Myocyte (in vitro differentiated cells): Measurements from ENCODE around the gene NUDT3. TPM values are rescaled to one million over a fixed set of nuclear protein-coding genes. Genes with fewer than 3 reads are reported as not detected.
"Not testable (repeated sequence)": the region's sequence is repeated elsewhere in the genome, so short reads cannot be mapped to it uniquely, and the experiment has no call there.

Source experiments
- DNase-seq: peaks from one replicate; pipeline ENCODE4 v3.0.0-alpha.2; 2012; ENCODE audit warnings: low read depth
- polyA plus RNA-seq: library from polyadenylated mRNA; unstranded; fragments of >200 nt; gene quantifications from one replicate; pipeline ENCODE4 v1.2.1, GENCODE V29; 2012; ENCODE audit warnings: missing spikeins
- total RNA-seq: library from RNA; depleted of rRNA; stranded (reverse); fragments of >200 nt; gene quantifications from 2 replicates; pipeline ENCODE4 v1.2.3, GENCODE V29; 2014

NUDT3 gene
- total RNA-seq, result 39.6 and 45.9 TPM in 2 replicates
- polyA plus RNA-seq, result 8.9 TPM

- DNase-seq, result peak; percentile 94
These were observed at the start of gene NUDT3 for GRCh38 chr6:34392497-34393190. TSS of gene NUDT3 (minus strand) at chr6:34392669. CDS start at chr6:34392362, 307 bp downstream.

- no peak for DNase-seq
These were observed 49.1 kb upstream of the NUDT3 start for GRCh38 chr6:34441526-34441925.

- no peak for DNase-seq
These were observed 47.0 kb upstream of the NUDT3 start for GRCh38 chr6:34439442-34439841.

GRCh38 chr6:34438705-34439104 lies 46.2 kb upstream of the NUDT3 start:
- DNase-seq, result no peak

DNA sequence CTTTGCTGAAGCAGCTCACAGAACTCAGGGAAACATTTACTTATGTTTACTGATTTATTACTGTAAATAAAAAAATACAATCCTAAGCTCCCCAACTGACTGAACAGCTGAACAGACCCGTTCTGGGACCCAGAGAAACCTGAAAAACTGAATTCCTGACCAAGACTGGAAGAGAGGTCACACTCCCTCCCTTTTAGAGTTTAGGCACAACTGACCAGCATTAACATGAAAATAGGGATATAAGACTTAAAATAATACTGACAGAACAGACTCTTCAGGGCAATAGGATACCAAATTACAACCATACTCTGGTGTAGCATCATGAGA lies 45.1 kb upstream of the NUDT3 start:
- DNase-seq, result no peak

GRCh38 chr6:34436803-34437643 lies 44.6 kb upstream of the NUDT3 start:
- no peak for DNase-seq

DNA sequence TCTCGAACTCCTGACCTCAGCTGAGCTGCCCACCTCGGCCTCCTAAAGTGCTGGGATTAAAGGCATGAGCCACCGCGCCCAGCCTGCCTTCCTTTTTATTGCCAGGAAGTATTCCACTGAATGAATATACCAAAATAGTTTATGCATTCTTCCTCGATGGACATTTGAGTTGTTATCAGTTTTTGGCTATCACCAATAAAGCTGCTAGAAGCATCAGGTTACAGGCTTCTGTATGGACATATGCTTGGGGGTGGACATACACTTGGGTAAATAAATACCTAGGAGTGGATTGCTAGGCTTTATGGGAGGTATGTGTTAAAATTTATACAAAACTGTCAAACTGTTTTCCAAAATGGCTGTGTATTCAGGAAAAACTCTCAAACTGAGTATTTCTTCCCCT lies 43.4 kb upstream of the NUDT3 start:
- no peak for DNase-seq

DNA sequence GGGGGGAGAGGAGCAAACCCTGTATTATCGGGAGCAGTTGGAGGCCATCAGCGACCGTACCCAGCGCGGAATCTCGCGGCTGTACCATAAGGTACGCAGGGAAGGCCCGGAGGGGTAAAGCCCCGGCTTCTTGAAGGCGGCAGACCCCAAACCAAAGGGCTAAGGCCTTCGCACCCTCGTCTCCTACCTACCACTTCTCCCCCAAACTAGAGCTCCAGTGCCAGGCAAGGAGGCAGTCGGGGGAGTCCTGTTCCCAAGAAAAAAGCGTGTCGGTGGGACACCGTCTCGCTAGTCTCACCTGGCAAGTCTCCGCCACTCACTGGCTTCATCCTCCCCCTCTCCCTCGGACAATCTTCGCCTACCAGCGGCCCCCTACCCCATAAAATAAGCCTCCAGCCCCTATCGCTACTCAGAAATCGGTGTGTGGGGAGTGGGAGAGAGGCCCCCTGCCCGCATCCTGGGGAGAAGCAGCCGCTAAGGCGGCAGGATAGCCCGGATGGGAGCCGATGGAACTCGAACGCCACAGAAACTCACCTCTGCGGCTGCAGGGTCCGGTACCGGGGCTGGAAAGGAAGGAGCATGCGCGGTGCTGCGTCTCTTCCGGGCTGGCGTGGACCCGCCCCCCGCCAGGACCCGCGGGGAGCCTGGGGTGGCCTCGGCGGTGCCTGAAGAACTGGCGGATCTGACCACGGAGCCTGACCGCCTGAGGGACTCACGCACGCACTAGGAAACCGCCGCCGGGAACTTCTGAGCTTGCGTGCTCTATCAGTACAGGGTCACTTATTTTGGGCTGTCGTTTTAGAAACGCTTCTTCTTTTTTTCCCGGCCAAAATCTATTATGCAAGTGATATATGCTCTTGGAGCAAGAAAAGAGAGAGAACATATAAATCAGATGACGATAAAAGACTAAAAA lies 33.3 kb upstream of the NUDT3 start, which contains the start of gene RPS10:
Gene RPS10, minus strand, starts transcription at position 572 of the 913 bp plus-strand sequence. CDS start 848 bp downstream, outside the sequence.
- DNase-seq, result peak; percentile 95

GRCh38 chr6:34425132-34425497 lies 32.6 kb upstream of the NUDT3 start:
- DNase-seq, result no peak

DNA sequence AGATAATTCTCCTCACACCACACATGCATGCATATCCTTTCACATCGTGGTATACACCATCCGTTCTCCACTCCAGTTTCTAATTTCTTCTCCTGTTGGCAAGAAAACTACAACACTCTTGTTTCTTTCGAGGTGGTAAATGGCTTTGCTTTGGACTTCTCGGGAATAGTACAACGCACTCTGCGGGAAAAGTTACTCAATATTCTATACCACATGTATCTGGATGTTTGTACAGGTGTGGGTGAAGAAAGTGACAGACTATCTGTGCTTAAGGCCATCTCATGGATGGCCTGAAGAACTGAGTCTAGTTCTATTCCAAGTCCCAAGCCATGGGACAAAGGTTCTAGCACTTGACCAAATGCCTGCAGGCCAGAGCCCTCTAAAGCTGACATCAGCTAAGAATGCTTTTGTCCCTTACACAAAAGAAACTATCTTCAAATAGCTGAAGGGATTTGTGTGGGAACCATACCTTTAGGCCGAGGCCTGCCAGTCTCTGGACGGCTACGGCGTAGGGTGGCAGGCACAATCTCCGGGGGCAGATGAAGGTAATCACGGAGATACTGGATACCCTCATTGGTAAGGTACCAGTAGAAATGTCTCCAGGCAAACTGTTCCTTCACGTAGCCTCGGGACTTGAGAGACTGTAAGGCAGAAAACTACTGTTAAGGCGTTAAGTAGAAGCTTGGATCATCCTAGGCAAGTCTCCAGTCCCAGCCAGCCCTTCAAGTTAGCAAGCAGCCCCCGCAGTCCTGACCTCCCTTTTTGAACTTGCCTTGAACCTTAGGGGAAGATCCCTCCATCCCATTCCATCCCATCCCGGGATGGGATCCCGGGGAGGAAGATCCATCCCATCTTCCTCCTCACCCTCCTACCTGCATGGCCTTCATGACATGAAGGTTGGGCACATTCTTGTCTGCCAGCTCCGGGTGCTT lies 32.0 kb upstream of the NUDT3 start:
- no peak for DNase-seq

DNA sequence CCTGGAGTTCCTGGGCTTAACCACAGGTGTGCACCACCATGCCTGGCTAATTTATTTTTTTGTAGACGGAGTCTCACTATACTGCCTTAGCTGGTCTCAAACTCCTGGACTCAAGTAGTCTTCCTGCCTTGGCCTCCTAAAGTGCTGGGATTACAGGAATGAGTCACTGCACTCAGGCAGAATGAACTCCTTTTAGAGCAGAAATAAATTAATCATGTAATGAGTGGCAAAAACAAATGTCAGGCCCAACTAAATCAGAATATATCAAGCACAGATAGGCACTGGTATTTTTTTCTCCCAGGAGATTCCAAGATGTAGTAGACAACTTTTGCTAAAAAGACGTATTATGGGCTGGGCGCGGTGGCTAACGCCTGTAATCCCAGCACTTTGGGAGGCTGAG lies 30.8 kb upstream of the NUDT3 start:
- peak; percentile 12 for DNase-seq

GRCh38 chr6:34418367-34418766 lies 25.9 kb upstream of the NUDT3 start:
- no peak for DNase-seq

- no peak for DNase-seq
These were observed 24.5 kb upstream of the NUDT3 start for GRCh38 chr6:34416877-34417371.

DNA sequence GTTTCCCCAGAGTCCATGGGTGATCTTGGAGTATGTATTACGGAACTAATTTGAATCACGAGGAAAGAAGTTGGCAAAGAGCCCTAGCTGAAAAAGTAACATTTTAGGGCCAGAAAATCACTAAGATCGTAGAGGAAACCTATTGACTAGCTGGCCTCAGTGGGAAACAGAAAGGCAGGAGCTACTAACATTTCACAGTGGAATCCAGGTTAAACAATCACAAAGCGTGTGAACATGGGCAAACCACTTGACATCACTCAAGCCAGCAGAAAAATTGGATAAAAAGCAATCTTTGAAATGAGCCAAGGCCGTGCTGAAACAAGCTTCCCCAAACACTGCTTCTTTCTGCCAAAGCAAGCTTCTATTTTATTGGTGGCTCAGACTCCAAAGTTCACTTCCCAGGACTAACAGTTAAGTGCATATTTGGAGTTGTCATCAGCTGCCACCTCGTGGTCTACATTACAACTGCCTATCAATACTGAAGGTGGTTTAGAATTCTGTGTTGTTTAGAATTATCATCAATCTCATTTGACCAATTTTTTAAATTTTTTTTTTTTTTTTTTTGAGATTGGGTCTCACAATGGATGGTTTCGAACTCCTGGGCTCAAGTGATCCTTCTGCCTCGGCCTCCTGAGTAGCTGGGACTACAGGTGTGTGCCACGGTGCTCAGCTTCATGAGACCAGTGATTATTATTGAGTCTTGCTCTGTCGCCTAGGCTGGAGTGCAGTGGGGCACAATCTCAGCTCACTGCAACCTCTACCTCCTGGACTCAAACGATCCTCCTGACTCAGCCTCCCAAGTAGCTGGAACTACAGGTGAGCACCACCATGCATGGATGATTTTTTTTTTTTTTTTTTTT lies 22.8 kb upstream of the NUDT3 start:
- peak; percentile 66 for DNase-seq

DNA sequence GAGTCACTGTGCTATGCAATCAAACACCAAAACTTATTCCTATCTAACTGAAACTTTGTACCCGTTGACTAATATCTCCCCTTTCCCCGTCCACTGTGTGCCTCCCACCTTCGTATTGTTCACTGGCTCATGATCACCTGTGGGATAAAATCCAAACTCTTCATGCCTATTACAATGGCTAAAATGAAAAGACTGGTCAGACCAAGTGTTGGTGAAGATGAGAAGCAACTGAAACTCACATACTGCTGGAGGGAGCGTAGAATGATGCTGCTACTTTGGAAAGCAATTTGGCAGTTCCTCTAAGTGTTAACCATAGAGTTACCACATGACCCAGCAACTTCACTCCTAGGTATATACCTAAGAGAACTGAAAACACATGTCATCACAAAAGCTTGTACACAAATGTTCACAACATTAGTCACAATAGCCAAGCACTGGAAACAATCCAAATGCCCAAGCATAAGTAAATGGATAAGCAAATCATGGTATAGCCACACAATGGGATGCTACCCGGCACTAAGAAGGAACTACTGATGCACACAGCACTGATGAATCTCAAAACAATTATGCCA lies 20.3 kb upstream of the NUDT3 start:
- DNase-seq, result no peak

DNA sequence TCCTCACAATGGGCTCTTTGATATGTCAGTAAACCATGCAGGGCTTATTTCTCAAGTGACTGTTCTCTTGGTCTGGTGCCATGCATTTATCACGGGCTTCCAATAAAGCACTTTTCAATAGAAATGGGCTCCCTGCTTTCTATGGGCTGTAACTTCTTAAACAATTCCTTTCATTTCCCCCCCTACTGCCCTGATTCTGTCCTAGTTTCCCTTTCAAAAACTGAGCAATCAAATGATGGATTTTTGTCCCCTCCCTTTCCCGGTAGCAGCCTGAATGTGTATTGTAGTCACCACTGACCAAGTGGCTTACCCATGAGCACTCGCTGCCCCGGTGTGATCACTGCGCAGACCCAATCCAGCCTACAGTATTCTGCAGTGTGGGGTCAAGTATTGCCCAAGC lies 19.5 kb upstream of the NUDT3 start:
- no peak for DNase-seq

- DNase-seq, result not testable (repeated sequence)
These were observed 15.4 kb upstream of the NUDT3 start for GRCh38 chr6:34407915-34408314.

- DNase-seq, result no peak
These were observed 4.0 kb upstream of the NUDT3 start for GRCh38 chr6:34396518-34396917.

- DNase-seq, result no peak
These were observed 1.5 kb upstream of the NUDT3 start for GRCh38 chr6:34393966-34394305.
